Esophagus (tissue), 2 donors: ENCODE results near the gene C17orf78. TPM values are rescaled to one million over a fixed set of nuclear protein-coding genes. Genes with fewer than 3 reads are reported as not detected.
"Not testable (repeated sequence)": the region's sequence is repeated elsewhere in the genome, so short reads cannot be mapped to it uniquely, and the experiment has no call there.

Source experiments
- H3K27ac ChIP-seq, 2 donors: one replicate each; pipeline ENCODE4 v1.5.1; 2013; ENCODE audit warnings: low read depth in 2 of 2, mild to moderate bottlenecking in 2 of 2, inconsistent platforms in 1 of 2, low read length in 1 of 2, moderate library complexity in 1 of 2
- H3K27me3 ChIP-seq, 2 donors: one replicate each; pipeline ENCODE4 v1.6.1; 2013; ENCODE audit warnings: low read length in 2 of 2, control low read depth in 1 of 2, mild to moderate bottlenecking in 1 of 2; ENCODE audit not compliant: insufficient read depth in 2 of 2, control insufficient read depth in 1 of 2
- H3K36me3 ChIP-seq, 2 donors: one replicate each; pipeline ENCODE4 v1.6.1; 2013; ENCODE audit warnings: low read length in 1 of 2; ENCODE audit not compliant: control insufficient read depth in 2 of 2, insufficient read depth in 2 of 2
- H3K4me1 ChIP-seq, 2 donors: one replicate each; pipeline ENCODE4 v1.6.1; 2013; ENCODE audit warnings: low read length in 1 of 2; ENCODE audit not compliant: control insufficient read depth in 2 of 2, insufficient read depth in 2 of 2
- H3K4me3 ChIP-seq, 2 donors: one replicate each; pipeline ENCODE4 v1.5.1; 2013; ENCODE audit warnings: low read length in 2 of 2, mild to moderate bottlenecking in 2 of 2, low read depth in 1 of 2, moderate library complexity in 1 of 2
- H3K9me3 ChIP-seq, 2 donors: one replicate each; pipeline ENCODE4 v1.6.1; 2013; ENCODE audit warnings: mild to moderate bottlenecking in 2 of 2, low read depth in 1 of 2, low read length in 1 of 2, moderate library complexity in 1 of 2; ENCODE audit not compliant: control insufficient read depth in 2 of 2, insufficient read depth in 1 of 2
- WGBS, 2 donors: extraction: QIAGEN DNeasy Blood & Tissue Kit; methylation state at CpG; one replicate each; pipeline ENCODE4 v1.1.7; 2013; 5-methylcytosine and 5-hydroxymethylcytosine counted together
- polyA plus RNA-seq, 2 donors: library from polyadenylated mRNA; stranded (reverse); fragments of 200-250 nt; gene quantifications; one replicate each; pipeline ENCODE4 v1.2.3, GENCODE V29; 2013
- donor health status: healthy with polysubstance abuse.
- donor health status: Bipolar disorder and iron deficiency.

C17orf78 gene
- polyA plus RNA-seq = not detected

DNA sequence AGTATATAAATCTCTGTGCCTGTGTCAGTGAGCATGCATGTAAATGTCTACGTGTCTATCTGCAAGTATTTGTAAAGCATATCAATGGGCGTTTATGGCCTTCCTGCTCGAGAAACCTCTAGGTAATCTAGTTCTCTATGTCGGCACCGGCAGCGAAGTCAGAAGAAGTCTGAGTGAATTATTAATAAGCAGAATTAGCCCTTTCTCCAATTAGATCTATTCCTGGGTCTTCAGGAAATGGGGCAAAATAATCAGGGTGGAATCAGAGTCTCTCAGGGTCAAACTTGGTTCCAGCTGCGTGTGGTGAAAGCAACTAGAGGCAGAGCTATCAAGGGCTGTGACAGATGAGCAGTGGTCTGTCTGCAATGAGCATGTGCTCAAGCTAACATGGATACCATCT, at the start of gene C17orf78:
Gene C17orf78, plus strand, starts transcription at position 280 of the 400 bp plus-strand sequence. Its CDS starts 108 bp downstream, at position 388.
- Histone ChIP-seq H3K4me3 (no peak within 1 kb of the TSS), H3K36me3 (no peaks in the 10 kb centered on the region), H3K4me1 (no peaks in the 10 kb centered on the region), H3K9me3 (no peaks in the 10 kb centered on the region), H3K27ac (no peak within 1 kb of the TSS), H3K27me3 (no peaks in the 10 kb centered on the region)
- whole genome bisulfite sequencing, 2 donors = 84 to 95% methylated on average over 7 of the region's 7 CpGs

DNA sequence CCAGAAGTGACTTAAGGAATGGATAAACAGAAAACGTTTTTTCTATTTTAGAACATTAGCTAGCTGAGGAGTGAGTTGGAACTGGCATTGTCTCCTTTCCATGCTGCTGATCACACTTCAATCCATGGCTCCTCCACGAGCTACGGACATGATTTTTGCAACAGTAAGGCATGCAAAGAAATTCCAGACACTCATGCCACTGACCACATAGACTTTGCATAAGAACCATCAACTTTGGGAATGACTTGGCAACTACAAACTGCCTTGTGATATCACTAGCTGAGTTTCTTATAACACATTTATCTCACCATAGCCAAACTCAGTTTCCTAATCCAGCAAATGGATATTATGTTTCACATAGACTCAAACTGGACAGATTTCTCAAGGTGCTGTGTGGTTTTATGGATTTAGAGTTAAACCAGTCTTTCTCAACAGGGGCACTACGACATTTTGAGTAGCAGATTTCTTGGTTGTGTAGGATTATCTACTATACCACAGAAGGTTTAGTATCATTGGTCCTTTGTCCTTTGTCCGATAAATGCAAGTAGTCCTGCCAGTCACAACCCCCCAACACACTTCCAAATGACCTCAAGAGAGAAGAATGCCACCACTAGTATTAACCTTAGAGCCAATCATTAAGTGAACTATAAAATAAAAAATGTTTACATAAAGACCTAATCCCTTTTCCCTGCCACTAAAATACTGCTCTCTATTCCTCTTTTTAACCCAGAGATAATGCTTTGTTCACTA, 48.3 kb upstream of the C17orf78 start:
- WGBS, 2 donors = 71 to 80% methylated on average over 5 of the region's 5 CpGs
- H3K27me3 ChIP-seq = no peaks in the 10 kb centered on the region
- H3K9me3 ChIP-seq = no peaks in the 10 kb centered on the region
- no peak overlapping the region for H3K27ac ChIP-seq
- H3K4me1 ChIP-seq = no peaks in the 10 kb centered on the region
- H3K4me3 ChIP-seq = no peak overlapping the region
- H3K36me3 ChIP-seq = peaks cover 0 to 4% of the 10 kb centered on the region in 2 donors

DNA sequence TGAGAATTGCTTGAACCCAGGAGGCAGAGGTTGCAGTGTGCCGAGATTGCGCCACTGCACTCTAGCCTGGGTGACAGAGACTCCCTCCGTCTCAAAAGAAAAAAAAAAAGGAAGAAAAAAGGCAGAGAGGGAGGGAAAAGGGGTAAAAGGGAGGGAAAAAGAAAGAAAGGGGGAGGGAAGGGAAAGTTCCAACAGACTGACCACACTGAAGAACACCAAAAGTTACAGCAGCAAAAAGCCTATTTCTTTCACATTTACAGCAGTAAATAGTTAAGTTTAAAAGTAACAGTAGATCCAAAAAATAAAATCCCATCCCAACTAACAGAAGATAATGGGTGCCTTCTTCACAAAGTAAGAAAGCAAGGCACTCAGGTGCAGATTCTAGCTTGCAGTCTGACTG, 36.9 kb upstream of the C17orf78 start:
- H3K36me3 ChIP-seq = no peaks in the 10 kb centered on the region
- H3K27ac ChIP-seq = no peak overlapping the region
- no peaks in the 10 kb centered on the region for H3K9me3 ChIP-seq
- no peaks in the 10 kb centered on the region for H3K4me1 ChIP-seq
- no peaks in the 10 kb centered on the region for H3K27me3 ChIP-seq
- 86 to 90% methylated on average over 3 of the region's 3 CpGs for WGBS, 2 donors
- H3K4me3 ChIP-seq = no peak overlapping the region

DNA sequence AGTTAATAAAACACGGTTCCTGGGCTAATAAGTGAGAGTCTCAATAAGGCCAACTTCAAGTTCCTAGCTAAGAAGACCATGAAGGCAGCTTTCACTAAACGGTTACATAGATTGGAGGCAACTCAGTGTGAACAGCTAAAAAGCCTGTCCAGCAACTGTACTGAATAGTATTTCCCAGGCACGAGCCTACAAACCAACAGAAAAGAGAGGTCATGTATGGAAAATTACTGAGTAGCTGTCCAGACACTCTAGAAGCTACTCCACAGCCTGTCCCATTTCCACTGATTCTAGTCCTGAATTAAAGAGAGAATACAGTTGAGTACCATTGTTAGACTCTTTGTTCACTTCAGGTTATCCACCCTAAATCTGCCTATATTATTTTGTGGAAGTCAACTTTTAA, 36.5 kb upstream of the C17orf78 start:
- Histone ChIP-seq H3K4me3 (no peak overlapping the region), H3K9me3 (no peaks in the 10 kb centered on the region), H3K27me3 (no peaks in the 10 kb centered on the region), H3K4me1 (no peaks in the 10 kb centered on the region), H3K27ac (no peak overlapping the region), H3K36me3 (no peaks in the 10 kb centered on the region)
- 74 to 75% methylated on average over 3 of the region's 3 CpGs for WGBS, 2 donors

DNA sequence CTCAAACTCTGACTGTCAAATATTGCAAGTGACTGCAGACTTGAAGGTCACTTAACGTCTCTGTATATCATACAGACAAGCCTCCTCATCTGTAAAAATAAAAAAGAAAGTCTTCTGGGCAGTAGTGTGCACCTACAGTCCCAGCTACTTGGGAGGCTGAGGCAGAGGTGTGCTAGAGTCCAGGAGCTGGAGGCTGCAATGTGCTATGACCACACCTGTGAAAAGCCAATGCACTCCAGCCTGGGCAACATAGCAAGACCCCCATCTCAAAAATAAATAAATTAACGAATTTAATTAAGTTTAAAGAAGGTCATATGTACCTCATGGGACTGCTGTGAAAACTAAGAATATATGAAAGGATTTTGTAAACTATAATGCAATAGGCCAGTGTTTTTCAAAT, 35.0 kb upstream of the C17orf78 start:
- Histone ChIP-seq H3K27me3 (no peaks in the 10 kb centered on the region), H3K27ac (no peak overlapping the region), H3K4me3 (no peak overlapping the region), H3K9me3 (no peaks in the 10 kb centered on the region), H3K4me1 (no peaks in the 10 kb centered on the region), H3K36me3 (no peaks in the 10 kb centered on the region)
- 77 to 89% methylated on average over 2 of the region's 2 CpGs for WGBS, 2 donors

DNA sequence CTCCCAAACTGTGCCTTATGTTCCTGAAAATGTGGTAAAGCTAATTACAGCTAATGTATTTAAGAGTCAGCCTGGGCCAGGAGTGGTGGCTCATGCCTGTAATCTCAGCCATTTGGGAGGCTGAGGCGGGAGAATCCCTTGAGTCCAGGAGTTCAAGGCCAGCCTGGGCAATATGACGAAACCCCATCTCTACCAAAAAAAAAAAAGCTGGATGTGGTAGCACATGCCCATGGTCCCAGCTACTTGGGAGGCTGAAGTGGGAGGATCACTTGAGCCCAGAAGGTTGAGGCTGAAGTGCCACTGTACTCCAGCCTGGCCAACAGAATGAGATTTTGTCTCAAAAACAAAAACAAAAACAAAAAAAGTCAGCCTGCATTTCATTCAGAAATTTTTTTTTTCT, 33.2 kb upstream of the C17orf78 start:
- Histone ChIP-seq H3K27me3 (no peaks in the 10 kb centered on the region), H3K27ac (no peak overlapping the region), H3K36me3 (no peaks in the 10 kb centered on the region), H3K9me3 (no peaks in the 10 kb centered on the region), H3K4me3 (no peak overlapping the region), H3K4me1 (no peaks in the 10 kb centered on the region)
- WGBS, 2 donors = 92 to 93% methylated on average over 2 of the region's 2 CpGs

DNA sequence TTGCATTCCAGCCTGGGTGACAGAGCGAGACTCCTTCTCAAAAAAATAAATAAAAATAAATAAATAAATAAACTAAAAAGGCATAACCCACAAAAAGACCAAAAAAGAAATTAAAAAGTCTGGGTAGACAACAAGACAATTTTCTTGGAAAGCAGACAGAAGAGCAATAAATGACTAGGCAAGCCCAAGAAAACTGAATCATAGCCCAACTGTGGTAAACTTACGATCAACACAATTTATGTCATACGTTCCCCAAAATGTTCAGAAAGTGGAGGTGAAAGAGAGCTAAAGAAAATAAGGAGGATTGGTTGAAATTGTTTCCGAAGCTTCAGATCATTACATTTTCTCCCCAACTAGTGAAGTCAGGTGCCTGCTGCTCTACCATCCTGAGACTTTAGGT, 31.3 kb upstream of the C17orf78 start:
- Histone ChIP-seq H3K36me3 (no peaks in the 10 kb centered on the region), H3K27ac (no peak overlapping the region), H3K27me3 (no peaks in the 10 kb centered on the region), H3K9me3 (no peaks in the 10 kb centered on the region), H3K4me1 (no peaks in the 10 kb centered on the region), H3K4me3 (no peak overlapping the region)
- WGBS, 2 donors = 88 to 91% methylated on average over 4 of the region's 4 CpGs

DNA sequence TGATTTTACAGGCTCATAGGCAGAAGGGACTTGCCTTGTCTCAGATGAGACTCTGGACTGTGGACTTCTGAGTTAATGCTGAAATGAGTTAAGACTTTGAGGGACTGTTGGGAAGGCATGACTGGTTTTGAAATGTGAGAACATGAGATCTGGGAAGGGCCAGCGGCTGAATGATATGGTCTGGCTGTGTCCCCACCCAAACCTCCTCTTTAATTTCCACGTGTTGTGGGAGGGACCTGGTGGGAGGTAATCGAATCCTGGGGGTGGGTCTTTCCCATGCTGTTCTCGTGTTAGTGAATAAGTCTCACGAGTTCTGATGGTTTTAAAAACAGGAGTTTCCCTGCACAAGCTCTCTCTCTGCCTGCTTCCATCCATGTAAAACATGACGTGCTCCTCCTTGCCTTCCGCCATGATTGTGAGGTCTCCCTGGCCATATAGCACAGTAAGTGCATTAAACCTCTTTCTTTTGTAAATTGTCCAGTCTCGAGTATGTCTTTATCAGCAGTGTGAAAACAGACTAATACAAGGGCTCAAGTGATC, 28.9 kb upstream of the C17orf78 start:
- WGBS, 2 donors = 93 to 95% methylated on average over 8 of the region's 8 CpGs
- not testable (repeated sequence) for H3K36me3 ChIP-seq, H3K27me3 ChIP-seq, H3K4me3 ChIP-seq, H3K9me3 ChIP-seq, H3K4me1 ChIP-seq, H3K27ac ChIP-seq

DNA sequence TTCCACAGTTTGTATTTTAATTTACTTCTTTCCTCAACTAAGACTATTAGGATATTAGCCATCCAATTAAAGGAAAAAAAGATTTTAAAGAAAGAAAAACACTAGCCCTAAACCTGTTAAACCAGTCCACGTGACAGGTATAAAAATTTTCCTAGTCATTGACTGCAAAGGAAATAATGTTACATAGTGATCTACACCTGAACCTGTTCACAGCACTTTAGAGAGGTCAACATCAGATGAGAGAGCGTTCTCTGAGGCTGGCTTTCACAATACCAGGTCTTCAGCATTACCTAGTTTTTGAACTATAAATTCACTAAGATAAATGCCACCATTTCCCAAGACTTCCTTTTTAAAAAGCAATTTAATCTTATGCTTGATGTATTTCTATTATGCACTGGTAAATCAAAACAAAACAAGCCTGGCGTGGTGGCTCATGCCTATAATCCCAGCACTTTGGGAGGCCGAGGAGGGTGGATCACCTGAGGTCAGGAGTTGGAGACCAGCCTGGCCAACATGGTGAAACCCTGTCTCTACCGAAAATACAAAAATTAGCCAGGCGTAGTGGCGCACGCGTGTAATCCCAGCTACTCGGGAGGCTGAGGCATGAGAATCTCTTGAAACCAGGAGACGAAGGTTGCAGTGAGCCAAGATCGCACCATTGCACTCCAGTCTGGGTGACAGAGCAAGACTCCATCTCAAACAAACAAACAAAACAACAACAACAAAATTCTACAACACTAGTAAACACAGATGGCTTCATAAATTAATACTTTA, 18.8 kb upstream of the C17orf78 start:
- H3K27me3 ChIP-seq, H3K9me3 ChIP-seq, H3K4me1 ChIP-seq, H3K36me3 ChIP-seq: not testable (repeated sequence)
- Histone ChIP-seq H3K27ac (peak overlapping the region; percentile 26 to 42), H3K4me3 (peak overlapping the region in 1 of 2 donors; percentile 95)
- 73 to 74% methylated on average over 12 of the region's 12 CpGs for WGBS, 2 donors
